HG03039 (cell line): ENCODE data around the gene LYPD6B.

Experiments
- ATAC-seq: cut with Tn5 transposase; IDR thresholded peaks from one replicate; pipeline ENCODE4 v1.9.1; 2021; ENCODE audit warnings: mild to moderate bottlenecking, moderate library complexity; ENCODE audit not compliant: unreplicated experiment

The LYPD6B gene

GRCh38 chr2:149038442-149039212 lies at the start of gene LYPD6B:
TSS of gene LYPD6B (plus strand) at chr2:149038699. CDS start at chr2:149130949, 92,250 bp downstream.
- ATAC-seq: peak; percentile 56

- peak; percentile 67 for ATAC-seq
These were observed 48.5 kb upstream of the LYPD6B start for GRCh38 chr2:148989882-148990493.

- ATAC-seq: no peak
These were observed 47.5 kb upstream of the LYPD6B start for GRCh38 chr2:148990968-148991367.

GRCh38 chr2:148992448-148992847 lies 46.1 kb upstream of the LYPD6B start:
- ATAC-seq: no peak

GRCh38 chr2:148993351-148993750 lies 45.1 kb upstream of the LYPD6B start:
- ATAC-seq: no peak

GRCh38 chr2:148994341-148994740 lies 44.2 kb upstream of the LYPD6B start:
- ATAC-seq: no peak

DNA sequence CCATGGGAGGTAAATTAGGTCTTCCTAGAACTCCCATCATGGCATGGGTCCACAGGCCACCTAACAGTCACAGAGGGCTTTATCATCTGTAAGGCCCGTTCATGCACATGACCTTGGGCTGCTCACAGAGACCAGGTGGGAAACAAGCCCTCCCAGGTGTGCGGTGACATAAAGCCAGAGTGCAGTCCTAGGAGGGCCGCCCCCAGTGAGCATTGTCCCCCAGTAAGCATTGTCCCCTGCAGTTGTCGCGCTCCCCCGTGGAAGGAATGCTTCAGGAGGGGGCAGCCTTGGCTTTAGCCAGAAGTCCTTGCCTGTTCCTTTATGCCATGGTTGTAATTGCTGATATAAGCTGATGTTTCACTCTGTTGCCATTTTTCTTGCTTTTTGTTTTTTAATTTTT lies 41.7 kb upstream of the LYPD6B start:
- ATAC-seq: no peak

- no peak for ATAC-seq
These were observed 40.2 kb upstream of the LYPD6B start for GRCh38 chr2:148998165-148998830.

DNA sequence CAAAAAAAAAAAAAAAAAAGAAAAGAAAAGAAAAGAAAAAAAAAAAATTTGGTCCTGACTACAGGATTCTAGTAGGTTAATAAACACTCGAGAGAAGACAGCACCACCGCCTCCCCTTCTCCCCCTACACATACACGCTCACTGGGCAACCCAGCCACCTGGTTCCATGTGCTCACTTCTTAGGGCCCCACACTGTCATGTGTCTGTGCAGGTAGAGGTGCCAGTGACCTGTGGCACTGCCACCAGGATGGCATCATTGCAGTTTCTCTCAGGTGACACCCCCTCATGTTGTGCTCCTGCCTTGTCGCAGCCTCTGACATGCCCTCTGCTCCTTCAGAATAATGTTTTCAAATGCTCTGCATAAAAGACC lies 39.7 kb upstream of the LYPD6B start:
- ATAC-seq: no peak

GRCh38 chr2:148999451-148999921 lies 39.0 kb upstream of the LYPD6B start:
- ATAC-seq: no peak

DNA sequence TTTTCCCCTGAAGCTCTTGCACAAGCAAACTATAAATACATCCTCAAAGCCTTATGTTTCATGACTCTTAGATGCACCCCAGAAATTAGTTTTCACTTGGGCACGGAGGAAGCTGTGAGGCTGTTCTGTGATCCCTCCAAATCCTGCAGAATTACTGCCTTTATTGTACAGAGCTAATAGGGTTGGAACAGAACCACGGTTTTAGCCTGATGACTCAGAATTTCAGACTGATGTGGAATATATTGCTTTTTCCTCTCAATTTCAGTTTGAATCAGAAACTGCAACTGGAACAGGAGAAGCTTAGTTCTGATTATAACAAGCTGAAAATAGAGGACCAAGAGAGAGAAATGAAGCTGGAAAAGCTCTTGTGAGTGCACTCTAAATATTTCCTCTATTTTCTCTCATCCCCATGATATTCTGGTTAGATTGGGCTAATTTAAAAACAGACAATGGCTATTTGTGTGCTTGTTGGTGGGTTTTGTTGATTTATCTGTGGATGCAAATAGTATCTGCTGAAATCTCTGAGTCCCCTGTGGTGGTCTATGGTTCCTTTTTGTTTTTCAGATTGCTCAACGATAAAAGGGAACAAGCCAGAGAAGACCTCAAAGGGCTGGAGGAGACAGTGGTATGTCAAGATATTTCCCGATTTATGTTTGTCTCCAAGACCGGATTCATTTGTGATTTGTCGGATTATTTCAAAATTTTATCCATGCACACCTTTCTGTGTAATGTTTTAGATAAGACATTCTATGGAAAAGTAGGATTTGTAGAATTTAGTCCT lies 38.2 kb upstream of the LYPD6B start:
- ATAC-seq: no peak

DNA sequence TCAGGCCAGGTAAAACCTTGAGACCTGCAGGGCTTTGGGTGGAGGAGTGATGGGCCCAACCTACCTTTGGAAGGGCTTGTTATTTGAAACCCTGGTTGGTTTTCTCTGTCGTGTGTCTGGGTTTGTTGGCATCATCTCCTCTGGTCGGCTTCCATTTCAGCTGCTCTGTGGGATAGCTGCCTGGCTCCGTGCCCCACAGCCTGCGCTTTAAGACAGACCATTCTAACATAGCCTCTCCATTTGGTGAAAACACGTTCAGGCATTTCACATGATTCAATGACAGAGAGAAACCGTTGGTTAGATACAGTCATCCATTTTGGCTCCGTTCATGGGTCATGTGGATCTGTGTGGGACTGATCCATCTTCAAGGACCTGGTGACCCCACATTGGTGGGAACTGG lies 37.0 kb upstream of the LYPD6B start:
- no peak for ATAC-seq

GRCh38 chr2:149002378-149002890 lies 36.1 kb upstream of the LYPD6B start:
- no peak for ATAC-seq

DNA sequence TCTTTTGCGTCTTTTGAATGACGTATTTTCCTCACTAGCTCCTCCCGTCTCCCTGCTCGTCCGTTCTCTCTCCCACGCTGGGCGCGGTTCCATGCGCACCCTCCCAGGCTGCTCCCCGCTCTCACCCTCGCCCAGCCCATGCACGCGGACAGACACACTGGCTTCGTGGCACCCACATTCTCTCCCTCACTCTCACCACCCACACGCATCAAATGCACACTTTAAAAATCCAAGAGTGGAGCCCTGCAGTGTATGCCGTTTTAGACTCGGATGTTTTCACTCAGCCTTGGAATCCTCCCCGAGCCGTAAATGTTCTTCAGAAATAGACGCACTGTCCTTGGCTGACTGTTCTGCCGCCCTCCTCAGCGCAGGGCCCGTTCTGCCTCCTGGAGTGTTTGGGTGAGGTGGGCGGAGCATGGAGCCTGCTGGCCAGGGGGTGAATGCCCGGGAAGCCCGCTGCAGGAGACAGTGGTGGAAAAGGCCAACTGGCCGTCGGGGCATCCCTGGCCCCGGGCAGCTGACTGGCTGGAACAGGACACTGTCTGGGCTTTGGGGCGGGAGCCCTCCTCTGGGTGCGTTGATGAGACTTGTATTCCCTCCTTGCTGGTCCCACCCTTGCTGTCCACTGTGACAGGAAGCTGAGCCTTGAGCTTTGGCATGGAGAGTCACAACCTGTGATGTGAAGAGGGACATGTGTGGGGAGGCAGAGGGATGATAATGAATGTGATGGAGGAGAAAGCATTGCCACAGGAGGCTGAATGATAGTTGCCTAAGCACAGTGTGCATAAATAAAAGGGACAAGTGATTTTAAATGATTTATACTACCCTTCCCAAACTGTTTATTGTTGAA lies 35.4 kb upstream of the LYPD6B start:
- no peak for ATAC-seq

GRCh38 chr2:149004836-149005235 lies 33.7 kb upstream of the LYPD6B start:
- ATAC-seq: no peak

- ATAC-seq: no peak
These were observed 32.9 kb upstream of the LYPD6B start for GRCh38 chr2:149005471-149006077.

GRCh38 chr2:149006883-149007543 lies 31.5 kb upstream of the LYPD6B start:
- no peak for ATAC-seq

- ATAC-seq: no peak
These were observed 30.1 kb upstream of the LYPD6B start for GRCh38 chr2:149008381-149008780.
